ENCODE results near the gene GIGYF1.
"Not testable (repeated sequence)": the region's sequence is repeated elsewhere in the genome, so short reads cannot be mapped to it uniquely, and the experiment has no call there.

GIGYF1 gene

DNA sequence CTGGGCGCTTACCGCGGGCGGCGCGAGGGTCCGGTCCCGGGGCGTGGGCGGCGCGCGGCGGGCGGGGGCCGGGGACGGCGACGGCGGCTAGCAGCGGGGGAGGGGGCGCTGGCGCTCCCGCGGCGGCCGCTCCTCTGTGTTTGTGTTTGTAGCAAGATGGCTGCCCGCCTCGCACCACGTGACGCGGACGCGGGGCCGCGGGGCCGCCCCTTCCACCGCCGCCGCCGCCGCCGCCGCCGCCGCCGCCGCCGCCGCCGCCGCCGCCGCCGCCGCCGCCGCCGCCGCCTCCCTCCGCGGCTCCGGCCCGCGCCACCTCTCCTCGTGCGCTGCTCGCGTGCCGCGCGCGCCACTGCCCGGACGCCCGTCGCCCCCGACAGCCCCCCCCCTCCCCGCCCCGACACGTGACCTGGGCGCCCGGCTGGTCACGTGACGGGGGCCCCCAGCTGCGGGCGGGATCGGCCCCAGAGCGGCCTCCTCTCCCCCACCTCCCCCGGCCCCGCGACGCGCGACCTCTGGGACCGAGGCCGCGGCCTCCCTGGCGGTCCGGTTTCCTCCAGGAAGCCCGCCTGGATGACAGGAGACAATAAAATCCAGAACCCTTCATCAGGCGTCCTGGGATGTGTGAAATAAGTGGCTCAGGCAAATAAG, at the start of gene GIGYF1:
Gene GIGYF1, minus strand, starts transcription at position 153 of the 648 bp plus-strand sequence. CDS start 6,012 bp downstream, outside the sequence.
- peak; percentile 94 for DNase-seq (ENCODE audit: low spot score)

DNA sequence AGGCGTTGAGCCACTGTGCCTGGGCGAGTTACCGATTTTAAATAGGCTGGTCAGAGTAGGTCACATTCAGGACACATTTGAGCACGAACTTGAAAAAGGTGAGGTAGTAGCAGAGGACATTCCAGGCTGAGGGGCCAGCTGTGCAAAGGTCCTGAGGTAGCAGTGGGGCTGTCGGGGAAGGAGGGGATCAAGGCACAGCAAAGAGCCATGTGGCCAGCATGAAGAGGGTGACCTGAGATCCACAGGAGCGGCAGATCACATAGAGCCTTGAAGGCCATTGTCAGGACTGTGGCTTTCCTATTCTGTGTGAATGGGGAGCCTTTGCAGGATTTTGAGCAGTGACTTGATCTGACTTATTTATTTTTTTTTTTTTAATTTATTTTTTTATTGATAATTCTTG, 45.9 kb upstream of the GIGYF1 start:
- DNase-seq (ENCODE audit: low spot score) = no peak

- DNase-seq (ENCODE audit: low spot score) = no peak
Observed at GRCh38 chr7:100736671-100737070, 42.6 kb upstream of the GIGYF1 start.

- DNase-seq (ENCODE audit: low spot score) = no peak
Observed at GRCh38 chr7:100735730-100736129, 41.7 kb upstream of the GIGYF1 start.

- no peak for DNase-seq (ENCODE audit: low spot score)
Observed at GRCh38 chr7:100731937-100732636, 38.0 kb upstream of the GIGYF1 start.

DNA sequence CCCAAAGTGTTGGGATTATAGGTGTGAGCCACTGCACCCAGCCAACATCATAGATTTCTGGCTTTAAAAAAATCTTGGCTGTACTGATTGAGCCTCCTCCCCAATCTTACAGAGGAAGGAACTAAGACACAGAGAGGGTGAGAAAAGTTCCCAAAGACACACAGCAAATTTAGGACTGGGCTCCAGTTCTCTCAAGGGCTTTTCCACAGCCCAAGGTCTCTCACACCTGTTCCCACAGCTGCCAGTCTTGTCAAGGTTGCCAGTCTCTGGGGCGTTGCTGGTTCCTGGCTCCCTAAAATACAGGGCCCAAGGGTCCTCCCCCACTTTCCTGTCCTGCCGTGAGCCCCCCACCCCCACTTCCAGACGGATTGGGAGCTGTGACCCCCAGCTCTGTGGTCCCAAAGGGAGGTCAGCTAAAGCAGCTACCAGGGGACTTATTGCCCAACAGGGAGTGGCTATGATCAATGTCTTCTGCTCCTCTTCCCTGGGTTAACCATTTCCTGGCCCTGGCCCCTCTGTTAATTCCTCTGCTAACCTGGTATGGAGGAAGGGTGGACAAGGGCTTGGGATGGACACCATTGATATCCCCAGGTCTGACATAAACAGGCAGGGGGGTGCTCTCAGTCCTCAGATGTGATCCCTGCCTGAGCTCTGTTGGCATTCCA, 36.2 kb upstream of the GIGYF1 start:
- DNase-seq (ENCODE audit: low spot score) = no peak

DNA sequence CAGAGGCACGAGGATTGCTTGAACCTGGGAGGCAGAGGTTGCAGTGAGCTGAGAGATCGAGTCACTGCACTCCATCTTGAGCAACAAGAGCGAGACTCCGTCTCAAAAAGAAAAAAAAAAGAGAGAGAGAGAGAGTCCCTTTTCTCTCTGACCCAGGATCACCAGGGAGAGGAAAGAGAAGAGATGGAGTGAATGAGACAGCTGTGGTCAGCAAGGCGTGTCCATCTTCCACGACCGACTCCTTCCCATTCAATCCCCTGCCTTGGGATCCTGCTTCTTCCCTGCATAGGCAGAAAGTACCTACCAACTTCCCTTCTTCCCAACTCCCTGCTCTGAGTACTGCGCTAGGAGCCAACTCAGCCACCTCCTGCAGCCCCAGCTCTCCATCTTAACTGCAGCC, 34.1 kb upstream of the GIGYF1 start:
- DNase-seq (ENCODE audit: low spot score) = no peak

DNA sequence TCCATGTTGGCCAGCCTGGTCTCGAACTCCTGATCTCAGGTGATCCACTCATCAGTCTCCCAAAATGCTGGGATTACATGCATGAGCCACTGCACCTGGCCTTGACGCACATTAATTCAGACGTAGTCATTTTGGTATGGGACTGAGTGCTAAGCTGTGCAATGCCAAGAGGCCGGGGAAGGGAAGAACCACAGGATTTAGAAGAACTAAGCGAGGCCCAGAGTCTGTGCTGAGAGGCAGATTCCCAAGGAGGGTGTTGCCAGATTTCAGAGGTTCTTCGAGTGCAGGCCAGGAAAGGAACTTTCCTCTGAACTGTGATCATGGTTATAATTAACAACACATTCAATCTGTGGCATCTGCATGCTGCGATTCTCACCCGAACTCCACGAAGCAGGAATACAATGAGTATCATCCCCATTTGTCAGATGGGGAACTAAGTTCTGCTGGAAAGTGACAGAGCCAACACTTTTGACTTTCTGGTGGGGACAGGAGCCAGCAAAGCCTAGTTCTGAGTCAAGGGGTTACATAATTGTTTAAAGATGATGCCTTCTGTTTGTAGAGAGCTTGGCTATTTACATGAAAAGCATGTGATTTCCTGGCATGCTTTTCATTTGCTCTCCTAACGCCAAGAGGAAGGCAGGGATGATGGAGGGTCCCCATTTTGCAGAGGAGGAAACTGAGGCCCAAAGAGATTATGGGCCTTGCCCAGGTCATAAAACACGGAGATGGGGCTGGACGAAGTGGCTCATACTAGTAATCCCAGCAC, 33.1 kb upstream of the GIGYF1 start:
- no peak for DNase-seq (ENCODE audit: low spot score)

- not testable (repeated sequence) for DNase-seq (ENCODE audit: low spot score)
Observed at GRCh38 chr7:100724364-100724763, 30.3 kb upstream of the GIGYF1 start.

DNA sequence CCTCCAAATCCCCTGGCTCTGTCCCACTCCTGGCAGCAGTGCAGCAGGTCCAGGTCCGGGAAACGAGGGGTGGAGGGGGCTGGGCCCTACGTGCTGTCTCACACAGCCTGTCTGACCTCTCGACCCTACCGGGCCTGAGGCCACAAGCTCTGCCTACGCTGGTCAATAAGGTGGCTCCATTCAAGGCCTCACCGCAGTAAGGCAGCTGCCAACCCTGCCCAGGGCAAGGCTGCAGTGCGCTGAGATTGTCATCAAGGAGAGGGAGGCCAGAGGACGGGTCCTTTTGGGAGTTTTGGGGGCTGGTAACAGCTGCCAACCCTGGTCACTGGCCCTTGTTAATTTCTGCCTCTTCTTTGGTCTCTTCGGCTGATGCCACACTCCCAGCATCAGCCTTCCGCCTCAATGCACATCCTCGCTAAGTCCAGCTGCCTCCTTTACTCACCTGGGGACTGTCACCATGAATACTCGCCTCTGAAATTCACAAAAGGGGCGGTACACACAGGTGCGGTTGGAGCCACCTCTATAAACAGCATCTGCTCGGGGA, 29.8 kb upstream of the GIGYF1 start:
- no peak for DNase-seq (ENCODE audit: low spot score)

DNA sequence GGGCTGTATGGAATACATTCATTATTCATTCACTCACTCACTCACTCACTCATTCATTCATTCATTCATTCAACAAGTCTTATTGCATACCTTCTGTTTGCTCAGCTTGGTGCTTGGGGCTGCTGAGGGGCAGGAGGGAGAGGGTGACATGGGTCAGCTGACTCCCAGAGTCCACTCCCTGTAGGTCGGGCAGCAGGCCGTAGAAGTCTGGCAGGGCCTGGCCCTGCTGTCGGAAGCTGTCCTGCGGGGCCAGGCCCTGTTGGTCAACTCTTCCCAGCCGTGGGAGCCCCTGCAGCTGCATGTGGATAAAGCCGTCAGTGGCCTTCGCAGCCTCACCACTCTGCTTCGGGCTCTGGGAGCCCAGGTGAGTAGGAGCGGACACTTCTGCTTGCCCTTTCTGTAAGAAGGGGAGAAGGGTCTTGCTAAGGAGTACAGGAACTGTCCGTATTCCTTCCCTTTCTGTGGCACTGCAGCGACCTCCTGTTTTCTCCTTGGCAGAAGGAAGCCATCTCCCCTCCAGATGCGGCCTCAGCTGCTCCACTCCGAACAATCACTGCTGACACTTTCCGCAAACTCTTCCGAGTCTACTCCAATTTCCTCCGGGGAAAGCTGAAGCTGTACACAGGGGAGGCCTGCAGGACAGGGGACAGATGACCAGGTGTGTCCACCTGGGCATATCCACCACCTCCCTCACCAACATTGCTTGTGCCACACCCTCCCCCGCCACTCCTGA, 28.6 kb upstream of the GIGYF1 start:
- DNase-seq (ENCODE audit: low spot score) = no peak

DNA sequence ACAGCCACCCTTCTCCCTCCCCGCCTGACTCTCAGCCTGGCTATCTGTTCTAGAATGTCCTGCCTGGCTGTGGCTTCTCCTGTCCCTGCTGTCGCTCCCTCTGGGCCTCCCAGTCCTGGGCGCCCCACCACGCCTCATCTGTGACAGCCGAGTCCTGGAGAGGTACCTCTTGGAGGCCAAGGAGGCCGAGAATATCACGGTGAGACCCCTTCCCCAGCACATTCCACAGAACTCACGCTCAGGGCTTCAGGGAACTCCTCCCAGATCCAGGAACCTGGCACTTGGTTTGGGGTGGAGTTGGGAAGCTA, 27.4 kb upstream of the GIGYF1 start:
- no peak for DNase-seq (ENCODE audit: low spot score)

GRCh38 chr7:100720671-100721504, 26.8 kb upstream of the GIGYF1 start:
- peak; percentile 48 for DNase-seq (ENCODE audit: low spot score)

- DNase-seq (ENCODE audit: low spot score) = peak; percentile 47
Observed at GRCh38 chr7:100720279-100720670, 26.2 kb upstream of the GIGYF1 start, which contains the start of gene EPO. EPO (plus strand) TSS chr7:100720468; CDS start chr7:100720981, 513 bp downstream.

GRCh38 chr7:100719523-100720278, 25.7 kb upstream of the GIGYF1 start:
- DNase-seq (ENCODE audit: low spot score) = no peak

DNA sequence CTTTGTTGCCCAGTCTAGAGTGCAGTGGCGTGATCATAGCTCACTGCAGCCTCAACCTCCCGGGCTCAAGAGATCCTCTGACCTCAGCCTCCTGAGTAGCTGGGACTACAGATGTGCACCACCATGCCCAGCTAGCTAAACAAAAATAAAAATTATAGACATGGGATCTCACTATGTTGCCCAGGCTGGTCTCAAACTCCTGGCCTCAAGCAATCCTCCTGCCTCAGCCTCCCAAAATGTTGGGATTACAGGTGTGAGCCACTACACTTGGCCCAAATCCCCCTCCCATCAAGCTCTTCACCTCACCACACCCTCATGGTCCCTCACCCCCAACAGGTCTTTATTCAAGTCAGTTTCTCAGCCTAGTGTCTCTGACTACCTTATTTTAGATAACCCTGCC, 23.0 kb upstream of the GIGYF1 start:
- DNase-seq (ENCODE audit: low spot score) = not testable (repeated sequence)

DNA sequence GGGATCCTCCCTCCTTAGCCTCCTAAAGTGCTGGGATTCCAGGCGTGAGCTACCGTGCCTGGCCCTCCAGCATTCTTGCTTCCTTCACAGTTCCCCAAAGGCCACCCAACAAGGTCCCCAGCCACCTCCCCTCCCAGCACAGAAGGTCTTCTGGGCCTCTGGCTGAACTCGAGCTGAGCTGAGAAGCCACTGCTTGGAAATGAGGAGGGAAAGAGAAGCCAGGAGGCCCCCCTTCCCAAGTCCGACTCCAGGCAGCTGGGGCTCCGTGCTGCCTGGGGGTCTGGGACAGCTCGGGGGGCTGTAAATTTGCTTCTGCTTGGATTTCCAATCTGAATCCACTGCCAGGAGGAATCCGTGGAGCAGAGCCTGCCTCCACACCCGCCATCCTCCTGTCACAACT, 20.7 kb upstream of the GIGYF1 start:
- DNase-seq (ENCODE audit: low spot score) = no peak

GRCh38 chr7:100711369-100711768, 17.3 kb upstream of the GIGYF1 start:
- no peak for DNase-seq (ENCODE audit: low spot score)

- no peak for DNase-seq (ENCODE audit: low spot score)
Observed at GRCh38 chr7:100710452-100710851, 16.4 kb upstream of the GIGYF1 start.

GRCh38 chr7:100708395-100708794, 14.3 kb upstream of the GIGYF1 start:
- no peak for DNase-seq (ENCODE audit: low spot score)

All from D341Med (cell line).